Endothelial cell of hepatic sinusoid (primary cell): ENCODE measurements around the gene BTBD16.

Source experiments
- in situ Hi-C: cut with HindIII; loops from 2 replicates; pipeline ENCODE4 v1.10.0; 2017; ENCODE audit warnings: low sequenced_read_pairs

The BTBD16 gene

GRCh38 chr10:122271076-122271475 lies at the start of gene BTBD16:
Gene BTBD16, plus strand, starts transcription at chr10:122271296. Its CDS starts 3,786 bp downstream, at chr10:122275082.
- in situ Hi-C loops, result no loop called here

- in situ Hi-C loops, result no loop called here
Measured at GRCh38 chr10:122221958-122222357, 49.1 kb upstream of the BTBD16 start.

GRCh38 chr10:122222638-122223037 lies 48.5 kb upstream of the BTBD16 start:
- in situ Hi-C loops, result no loop called here

DNA sequence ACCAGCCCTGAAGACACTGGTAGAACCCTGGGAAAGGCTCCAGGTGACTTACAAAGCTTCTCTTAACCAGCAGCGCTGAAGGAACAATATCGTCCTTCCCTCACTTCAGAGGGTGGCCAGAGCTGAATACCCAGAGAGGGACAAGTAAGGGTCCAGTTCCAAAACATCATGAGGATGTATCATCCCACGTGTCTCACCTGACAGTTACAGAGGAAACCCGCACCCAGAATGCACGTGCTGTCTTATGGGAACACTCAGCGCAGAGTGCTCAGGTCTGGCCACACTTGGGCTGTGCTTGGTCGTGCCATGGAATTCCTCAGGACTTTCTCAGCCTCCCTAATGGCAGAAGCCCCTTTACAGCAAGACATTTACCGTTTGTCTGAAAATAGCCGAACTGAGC lies 46.9 kb upstream of the BTBD16 start:
- in situ Hi-C loops, result no loop called here

DNA sequence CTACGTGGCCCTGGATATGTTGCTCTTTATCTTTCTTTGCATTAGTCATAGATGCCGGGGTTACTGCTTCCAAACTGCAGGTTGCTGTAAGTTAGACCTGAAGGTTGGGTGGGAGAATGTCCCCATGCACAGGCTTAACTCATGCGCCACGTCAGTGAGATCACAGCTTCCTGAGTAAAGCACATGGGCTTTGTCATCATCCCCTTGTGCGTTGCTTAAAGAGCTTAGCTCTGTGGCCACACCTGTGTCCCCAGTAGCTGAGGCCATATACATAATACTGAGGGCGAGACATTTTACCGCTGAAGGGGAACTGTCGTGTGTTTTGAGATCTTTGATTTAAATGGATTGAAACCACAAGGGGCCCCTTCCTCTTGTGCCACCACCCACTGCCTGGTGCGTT lies 45.8 kb upstream of the BTBD16 start:
- in situ Hi-C loops, result no loop called here

DNA sequence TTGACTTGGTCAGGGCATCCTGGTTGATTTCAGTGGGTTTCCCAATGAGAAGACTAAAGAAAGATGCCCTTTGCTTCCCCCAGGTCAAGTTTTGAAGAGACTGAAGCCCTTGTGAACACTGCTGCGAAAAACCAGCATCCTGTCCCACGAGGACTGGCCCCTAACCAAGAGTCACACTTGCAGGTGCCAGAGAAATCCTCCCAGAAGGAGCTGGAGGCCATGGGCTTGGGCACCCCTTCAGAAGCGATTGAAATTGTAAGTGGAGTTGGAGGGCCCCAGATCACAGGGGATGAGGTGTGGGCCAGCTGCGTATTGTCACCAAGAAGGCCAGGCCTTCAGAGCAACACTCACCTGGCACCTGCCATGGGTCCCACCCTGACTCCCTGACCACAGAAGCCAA lies 43.3 kb upstream of the BTBD16 start:
- in situ Hi-C loops, result no loop called here

- in situ Hi-C loops, result loop anchor here (5.0 kb wide), 1 partner anchor 77 kb away; no protein-coding TSS in a partner anchor
Measured at GRCh38 chr10:122229666-122230065, 41.4 kb upstream of the BTBD16 start.

GRCh38 chr10:122230222-122230621 lies 40.9 kb upstream of the BTBD16 start:
- in situ Hi-C loops, result loop anchor here (5.0 kb wide), 1 partner anchor 78 kb away; no protein-coding TSS in a partner anchor

DNA sequence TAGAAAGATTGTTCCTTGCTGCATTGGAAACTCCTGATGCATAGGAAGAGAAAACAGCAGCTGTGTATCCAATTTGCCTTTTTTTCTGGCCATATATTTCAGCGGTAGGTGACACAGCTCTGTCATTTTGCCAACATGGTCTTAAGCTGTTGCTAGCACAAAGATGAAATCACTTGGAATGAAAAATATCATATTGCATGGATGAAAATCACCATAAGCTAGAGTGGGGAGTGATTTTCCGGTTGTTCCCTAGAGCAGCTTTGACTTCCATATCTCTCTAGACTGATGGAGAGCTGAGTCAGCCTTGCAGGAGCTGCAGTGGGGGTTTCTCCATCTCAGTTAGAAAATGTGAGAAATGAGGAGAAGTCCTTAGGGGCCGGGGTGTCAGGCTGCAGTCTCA lies 38.3 kb upstream of the BTBD16 start:
- in situ Hi-C loops, result loop anchor here (5.0 kb wide), 1 partner anchor 80 kb away; no protein-coding TSS in a partner anchor

DNA sequence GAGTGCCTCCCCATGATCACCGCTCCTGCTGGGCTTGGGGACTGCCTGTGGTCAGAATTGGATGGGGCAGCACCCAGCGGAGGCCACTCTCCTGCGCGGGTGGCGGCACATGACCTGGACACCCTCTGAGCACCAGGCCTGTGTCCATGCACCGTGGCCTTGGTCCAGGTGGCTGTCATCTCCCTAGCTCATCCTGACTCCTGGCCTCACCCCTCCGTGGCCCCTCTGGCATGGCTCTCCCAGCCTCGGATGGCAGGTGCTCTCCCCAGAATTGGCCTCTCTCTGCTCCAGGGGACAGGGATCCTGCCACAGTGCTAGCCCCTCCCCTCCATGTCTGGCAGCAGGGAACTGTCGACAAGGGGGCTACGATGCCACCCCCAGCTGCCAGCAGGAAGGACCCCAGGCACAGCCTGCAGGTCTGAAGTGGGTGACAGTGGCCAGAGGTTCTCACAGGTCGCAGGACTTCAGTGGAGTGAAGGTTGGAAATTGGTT lies 37.2 kb upstream of the BTBD16 start:
- in situ Hi-C loops, result loop anchor here (5.0 kb wide), 1 partner anchor 82 kb away; no protein-coding TSS in a partner anchor

- in situ Hi-C loops, result loop anchor here (5.0 kb wide), 1 partner anchor 82 kb away; no protein-coding TSS in a partner anchor
Measured at GRCh38 chr10:122234416-122234815, 36.7 kb upstream of the BTBD16 start.

GRCh38 chr10:122236690-122237306 lies 34.3 kb upstream of the BTBD16 start:
- in situ Hi-C loops, result no loop called here

DNA sequence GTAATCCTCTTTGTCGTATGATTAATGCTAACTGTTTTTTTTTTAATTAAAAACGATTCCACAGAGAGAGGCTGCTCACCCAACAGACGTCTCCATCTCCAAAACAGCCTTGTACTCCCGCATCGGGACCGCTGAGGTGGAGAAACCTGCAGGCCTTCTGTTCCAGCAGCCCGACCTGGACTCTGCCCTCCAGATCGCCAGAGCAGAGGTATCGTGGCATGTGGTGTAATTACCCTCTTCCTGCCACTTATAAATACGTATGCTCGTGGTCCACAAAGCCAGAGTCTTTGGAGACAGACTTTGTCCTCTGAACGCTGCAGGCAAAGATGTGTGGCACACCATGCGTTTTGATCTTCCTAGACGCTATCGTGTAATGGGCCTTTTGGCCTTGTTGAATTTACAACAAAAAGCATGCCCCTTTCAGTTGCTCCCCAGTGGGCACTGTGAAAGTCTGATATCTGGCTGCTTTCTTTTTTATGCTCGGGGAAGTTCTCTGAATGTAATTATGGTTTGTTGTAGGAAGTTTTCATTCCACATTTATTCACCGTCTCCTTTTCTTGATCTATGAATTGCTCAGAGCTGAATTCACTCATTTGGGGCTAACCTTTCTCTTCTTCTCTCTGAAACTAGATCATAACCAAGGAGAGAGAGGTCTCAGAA lies 33.6 kb upstream of the BTBD16 start:
- in situ Hi-C loops, result no loop called here

- in situ Hi-C loops, result no loop called here
Measured at GRCh38 chr10:122239578-122240257, 31.4 kb upstream of the BTBD16 start.

DNA sequence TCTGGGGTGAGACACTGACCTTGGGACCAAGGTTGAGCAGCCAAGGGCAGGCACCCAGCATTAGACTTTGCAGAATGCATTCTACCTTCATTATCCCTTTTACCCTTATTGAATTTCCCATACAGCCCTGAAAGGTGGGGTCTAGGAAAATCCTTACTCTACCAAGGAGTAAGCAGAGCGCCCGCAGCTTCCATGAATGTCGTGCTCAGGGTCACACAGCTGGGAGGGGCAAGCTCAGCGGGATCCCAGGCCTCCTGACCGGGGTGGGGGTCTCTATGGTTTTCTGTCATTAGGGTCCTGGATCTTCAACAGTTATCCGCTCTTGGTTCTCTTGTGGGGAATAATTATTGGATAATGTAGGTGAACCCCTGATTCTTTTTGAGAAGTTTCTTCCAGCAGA lies 30.7 kb upstream of the BTBD16 start:
- in situ Hi-C loops, result no loop called here

- in situ Hi-C loops, result no loop called here
Measured at GRCh38 chr10:122241836-122242235, 29.3 kb upstream of the BTBD16 start.

DNA sequence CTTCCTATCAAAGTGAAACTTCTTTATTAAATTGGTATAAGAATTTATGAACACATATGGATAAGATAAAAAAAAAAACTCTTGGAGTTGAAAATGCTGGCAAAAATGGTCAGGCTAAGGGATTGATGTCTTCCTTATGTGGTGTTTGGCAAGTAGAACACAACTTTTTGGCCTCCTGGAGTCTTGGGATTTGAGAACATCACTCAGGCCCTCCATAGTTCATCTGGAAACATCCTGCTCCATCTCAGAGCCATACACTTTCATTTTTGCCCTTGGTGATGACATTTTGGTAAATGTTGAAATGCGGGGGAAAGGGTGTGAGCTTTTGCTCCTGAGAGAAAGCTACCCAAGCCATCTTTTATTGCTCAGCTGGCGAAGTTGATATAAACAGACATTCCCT lies 27.5 kb upstream of the BTBD16 start:
- in situ Hi-C loops, result no loop called here

DNA sequence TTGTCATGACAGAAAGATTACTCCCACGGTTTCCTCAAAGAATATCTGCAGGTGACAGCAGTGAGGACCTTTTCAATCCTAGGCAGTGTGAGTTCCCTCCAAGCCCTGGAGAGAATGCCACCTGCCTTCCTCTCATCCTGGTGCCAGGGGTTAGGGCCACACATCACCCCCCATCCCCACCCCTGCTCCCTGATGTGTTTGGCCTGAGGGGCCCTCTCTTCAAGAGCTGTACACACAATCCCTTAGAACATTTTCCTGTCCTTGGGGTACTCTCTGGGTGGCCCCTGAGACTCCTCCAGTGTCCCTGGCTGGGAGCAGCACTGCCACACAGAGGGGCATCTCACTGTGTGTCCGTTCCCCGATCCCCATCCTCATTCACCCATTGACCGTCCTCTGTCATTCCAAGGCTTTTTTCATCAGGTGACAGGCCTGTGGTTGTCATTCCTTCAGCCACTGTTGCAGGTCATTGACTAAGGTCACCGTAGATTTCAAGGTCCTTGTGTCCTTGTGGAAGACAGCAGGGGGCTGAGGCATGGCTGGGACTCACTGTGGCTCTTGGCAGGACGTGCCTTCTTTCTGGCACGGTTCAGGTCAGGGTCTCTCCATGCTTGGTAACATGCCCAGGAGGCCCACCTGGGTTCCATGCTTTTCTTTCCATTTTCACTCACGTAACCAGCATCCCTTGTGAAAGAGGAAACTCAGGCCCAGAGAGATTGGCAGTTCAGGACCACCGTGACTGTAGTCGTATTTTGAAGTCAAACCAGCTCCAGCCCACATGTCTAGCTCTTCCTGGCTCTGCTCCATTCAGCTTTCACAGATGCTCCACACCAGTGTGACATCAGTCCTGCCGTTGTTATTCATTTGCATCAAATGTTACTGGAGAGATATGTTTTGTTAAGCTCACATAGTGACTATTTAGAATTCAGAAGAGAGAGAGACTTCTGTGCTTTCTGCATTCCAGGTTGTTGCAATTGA lies 26.8 kb upstream of the BTBD16 start:
- in situ Hi-C loops, result no loop called here

DNA sequence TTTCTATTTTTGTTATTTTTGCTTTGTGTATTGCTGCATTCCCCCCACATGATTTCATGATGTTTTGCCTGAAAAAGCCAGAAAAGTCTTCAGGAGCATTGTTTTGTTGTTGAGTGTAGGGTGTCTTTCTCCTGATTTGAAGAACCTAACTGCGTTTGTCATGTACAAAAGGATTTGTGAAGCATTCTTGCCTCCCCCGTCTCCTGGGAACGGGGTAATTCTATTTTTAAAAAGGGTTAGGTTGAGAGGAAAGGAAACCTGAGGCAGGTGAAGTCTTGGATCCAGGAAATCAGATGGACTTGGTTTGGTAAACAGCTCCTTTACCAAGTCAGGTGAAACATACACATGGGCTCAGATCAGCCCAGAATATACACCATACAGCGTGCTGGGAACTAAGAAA lies 26.0 kb upstream of the BTBD16 start:
- in situ Hi-C loops, result no loop called here

DNA sequence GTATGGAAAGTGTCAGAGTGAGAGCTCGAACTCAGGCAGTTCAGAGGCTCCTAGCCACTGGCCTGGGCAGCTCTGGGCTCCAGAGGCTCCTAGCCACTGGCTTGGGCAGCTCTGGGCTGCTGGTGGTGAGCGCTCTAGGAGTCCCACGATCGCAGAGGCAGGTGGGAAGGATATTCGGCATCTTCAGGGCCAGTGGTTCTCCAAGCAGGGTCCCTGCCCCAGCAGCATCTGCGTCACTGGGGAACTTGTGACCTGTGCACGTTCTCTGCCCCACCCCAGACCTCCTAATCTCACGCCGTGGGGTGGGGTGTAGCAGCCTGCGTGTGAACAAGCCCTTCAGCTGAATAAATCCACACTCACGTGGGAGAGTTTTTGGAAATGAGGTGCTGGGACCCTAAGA lies 25.2 kb upstream of the BTBD16 start:
- in situ Hi-C loops, result no loop called here
